ENCODE data around the gene VPS13D.
A peak's percentile ranks its signal among the peaks of the same experiment; 100 is the strongest.

Gene VPS13D

GRCh38 chr1:12229386-12229834, 420 bp upstream of the VPS13D start:
- no peak for DNase-seq (ENCODE audit: low spot score)

GRCh38 chr1:12230549-12231275, 882 bp downstream of the VPS13D start:
- peak; percentile 22 for DNase-seq (ENCODE audit: low spot score)

- DNase-seq (ENCODE audit: low spot score) = no peak
Measured at GRCh38 chr1:12231276-12231595, 1.4 kb downstream of the VPS13D start.

- peak; percentile 31 for DNase-seq (ENCODE audit: low spot score)
Measured at GRCh38 chr1:12232221-12232620, 2.4 kb downstream of the VPS13D start.

GRCh38 chr1:12244078-12244477, 14.2 kb downstream of the VPS13D start:
- peak; percentile 15 for DNase-seq (ENCODE audit: low spot score)

- DNase-seq (ENCODE audit: low spot score) = no peak
Measured at GRCh38 chr1:12244585-12244984, 14.8 kb downstream of the VPS13D start.

- DNase-seq (ENCODE audit: low spot score) = no peak
Measured at GRCh38 chr1:12245116-12245515, 15.3 kb downstream of the VPS13D start.

- no peak for DNase-seq (ENCODE audit: low spot score)
Measured at GRCh38 chr1:12245733-12246132, 15.9 kb downstream of the VPS13D start.

GRCh38 chr1:12246584-12246983, 16.8 kb downstream of the VPS13D start:
- no peak for DNase-seq (ENCODE audit: low spot score)

GRCh38 chr1:12249181-12249580, 19.4 kb downstream of the VPS13D start:
- DNase-seq (ENCODE audit: low spot score) = no peak

- DNase-seq (ENCODE audit: low spot score) = no peak
Measured at GRCh38 chr1:12249748-12250147, 19.9 kb downstream of the VPS13D start.

GRCh38 chr1:12251442-12251841, 21.6 kb downstream of the VPS13D start:
- DNase-seq (ENCODE audit: low spot score) = no peak

GRCh38 chr1:12255913-12256312, 26.1 kb downstream of the VPS13D start:
- DNase-seq (ENCODE audit: low spot score) = no peak

GRCh38 chr1:12258272-12258671, 28.4 kb downstream of the VPS13D start:
- DNase-seq (ENCODE audit: low spot score) = no peak

GRCh38 chr1:12269351-12269750, 39.5 kb downstream of the VPS13D start:
- no peak for DNase-seq (ENCODE audit: low spot score)

- DNase-seq (ENCODE audit: low spot score) = no peak
Measured at GRCh38 chr1:12271033-12271432, 41.2 kb downstream of the VPS13D start.

GRCh38 chr1:12272770-12273169, 42.9 kb downstream of the VPS13D start:
- DNase-seq (ENCODE audit: low spot score) = no peak

- peak; percentile 16 for DNase-seq (ENCODE audit: low spot score)
Measured at GRCh38 chr1:12275370-12275769, 45.5 kb downstream of the VPS13D start.

- peak; percentile 34 for DNase-seq (ENCODE audit: low spot score)
Measured at GRCh38 chr1:12276225-12276624, 46.4 kb downstream of the VPS13D start.

- no peak for DNase-seq (ENCODE audit: low spot score)
Measured at GRCh38 chr1:12279003-12279402, 49.2 kb downstream of the VPS13D start.

- DNase-seq (ENCODE audit: low spot score) = no peak
Measured at GRCh38 chr1:12279728-12280464, 50.1 kb downstream of the VPS13D start.

- DNase-seq (ENCODE audit: low spot score) = no peak
Measured at GRCh38 chr1:12282142-12282541, 52.3 kb downstream of the VPS13D start.

GRCh38 chr1:12284486-12284885, 54.7 kb downstream of the VPS13D start:
- DNase-seq (ENCODE audit: low spot score) = no peak
